HepG2 (cell line): Measurements from ENCODE around the gene CCDC142. TPM values are rescaled to one million over a fixed set of nuclear protein-coding genes. Genes with fewer than 3 reads are reported as not detected.

Experiments used
- ATAC-seq: fragments of 200-7000 bp; cut with Tn5 transposase; 3 replicates; pipeline ENCODE4 v1.9.1; 2020; ENCODE audit warnings: mild to moderate bottlenecking, moderate library complexity
- BruUV-seq: library from RNA; stranded (reverse); fragments of 400-500 nt; replicated peaks from 2 replicates; lab custom pipeline; 2021; lab: Mats Ljungman, UMichigan
- CTCF ChIA-PET: fragments of 300-600 bp; formaldehyde crosslinking; extraction: SDS; loops from one replicate; lab custom pipeline; 2021; ENCODE audit warnings: low total read pairs, inconsistent platforms, low intra/inter-chr PET ratio; lab: Yijun Ruan, JAX
- POLR2A ChIA-PET: fragments of 350-600 bp; sonication (Branson Sonifier 250); formaldehyde crosslinking; loops from one replicate; lab custom pipeline; 2020; ENCODE audit warnings: antibody characterized with exemption, inconsistent platforms; lab: Yijun Ruan, JAX
- DNase-seq: peaks from one replicate; pipeline ENCODE4 v3.0.0-alpha.2; 2015; ENCODE audit warnings: low spot score
- FAIRE-seq: peaks from 3 replicates; lab custom pipeline; 2011; peaks lifted over from hg19 to GRCh38; lab: Jason Lieb, UNC
- H2AFZ ChIP-seq: one replicate; pipeline ENCODE4 v1.6.1; 2011; ENCODE audit warnings: low read length, inconsistent platforms
- H3K27ac ChIP-seq: fragments of 300-600 bp; 3 replicates; pipeline ENCODE4 v1.8.0; 2011; ENCODE audit warnings: mixed run types, mild to moderate bottlenecking, mixed read lengths, low read length, inconsistent platforms; ENCODE audit not compliant: insufficient read depth; ENCODE audit errors: extremely low read length
- H3K27me3 ChIP-seq, 2 experiments: fragments of 200-600 bp in 1 of 2; 2 replicates in 1 of 2; 3 replicates in 1 of 2; pipeline versions ENCODE4 v1.6.0 to v1.8.0; 2011; ENCODE audit warnings: low read length in 2 of 2, mild to moderate bottlenecking in 2 of 2, moderate library complexity in 2 of 2, inconsistent platforms in 1 of 2; ENCODE audit not compliant: insufficient read depth in 2 of 2, control insufficient read depth in 1 of 2
- H3K36me3 ChIP-seq, 2 experiments: fragments of 200-600 bp in 1 of 2; replicated peaks in 1 of 2; 2 replicates in 1 of 2; 3 replicates in 1 of 2; pipeline versions ENCODE4 v1.5.1 to v1.8.0; 2011; ENCODE audit warnings: low read length in 2 of 2, inconsistent platforms in 1 of 2; ENCODE audit not compliant: insufficient read depth in 2 of 2, control insufficient read depth in 1 of 2
- H3K4me1 ChIP-seq: 2 replicates; pipeline ENCODE4 v1.5.1; 2012; ENCODE audit warnings: low read length, inconsistent platforms; ENCODE audit not compliant: insufficient read depth
- H3K4me2 ChIP-seq: 2 replicates; pipeline ENCODE4 v1.6.0; 2011; ENCODE audit warnings: low read depth, low read length, inconsistent platforms
- H3K4me3 ChIP-seq, 3 experiments: fragments of 200-600 bp in 1 of 3; sonication (generic), shearing (Covaris generic) in 1 of 3; replicated peaks in 1 of 3; 2 replicates each; pipeline ENCODE4 v1.5.1; 2011 to 2016; ENCODE audit warnings: low read length in 3 of 3, inconsistent platforms in 2 of 3, low read depth in 2 of 3, mild to moderate bottlenecking in 2 of 3, control low read depth in 1 of 3, mixed read lengths in 1 of 3; ENCODE audit not compliant: insufficient read depth in 1 of 3
- H3K79me2 ChIP-seq: one replicate; pipeline ENCODE4 v1.6.1; 2011; ENCODE audit warnings: low read length, inconsistent platforms; ENCODE audit not compliant: insufficient read depth
- H3K9ac ChIP-seq: 2 replicates; pipeline ENCODE4 v1.6.0; 2011; ENCODE audit warnings: mild to moderate bottlenecking, low read depth, low read length, inconsistent platforms; ENCODE audit not compliant: insufficient read depth
- H3K9me3 ChIP-seq: 2 replicates; pipeline ENCODE4 v1.5.1; 2012; ENCODE audit warnings: mild to moderate bottlenecking, low read length
- H4K20me1 ChIP-seq: 2 replicates; pipeline ENCODE4 v1.6.0; 2011; ENCODE audit warnings: inconsistent platforms, mild to moderate bottlenecking, low read length, moderate library complexity; ENCODE audit not compliant: insufficient read depth
- ARNT2 ChIP-seq: sonication (generic); formaldehyde crosslinking; IDR thresholded peaks from 2 replicates; pipeline ENCODE4 v1.8.0; 2022; ENCODE audit warnings: mild to moderate bottlenecking, low read depth, missing genetic modification reagents, moderate library complexity
- PHF5A ChIP-seq: IDR thresholded peaks from one replicate; pipeline ENCODE4 v1.6.1; 2018; ENCODE audit warnings: low read depth, missing genetic modification reagents; ENCODE audit not compliant: unreplicated experiment
- POLR2A ChIP-seq, 2 experiments: IDR thresholded peaks; 2 replicates each; pipeline ENCODE4 v1.6.1; 2011; ENCODE audit warnings: low read depth in 2 of 2, low read length in 2 of 2, mild to moderate bottlenecking in 1 of 2, moderate library complexity in 1 of 2; ENCODE audit not compliant: insufficient read depth in 1 of 2
- POLR2AphosphoS5 ChIP-seq: IDR thresholded peaks from 2 replicates; pipeline ENCODE4 v1.6.1; 2012; ENCODE audit warnings: low read depth, low read length
- SAP130 ChIP-seq: IDR thresholded peaks from 2 replicates; pipeline ENCODE4 v1.6.1; 2016; ENCODE audit warnings: low read depth
- ZNF674 ChIP-seq: sonication (generic); formaldehyde crosslinking; IDR thresholded peaks from 2 replicates; pipeline ENCODE4 v1.5.0; 2020; ENCODE audit warnings: low read depth, mild to moderate bottlenecking, missing genetic modification reagents
- WGBS: methylation state at CpG from one replicate; pipeline ENCODE4 v1.1.6; 2017; ENCODE audit warnings: low lambda C conversion rate; 5-methylcytosine and 5-hydroxymethylcytosine counted together
- in situ Hi-C: cut with HindIII; loops from 2 replicates; pipeline ENCODE4 v1.10.0; 2017; ENCODE audit warnings: low pct_unique_long_range_greater_than_20kb; ENCODE audit not compliant: extremely low pct_ligation_motif_present
- intact Hi-C: fragments of 100-400 bp; cut with micrococcal nuclease; formaldehyde crosslinking; loops from one replicate; pipeline ENCODE4 v1.10.0; 2022; ENCODE audit not compliant: unreplicated experiment
- polyA plus RNA-seq, 8 experiments: library from polyadenylated mRNA; depleted of rRNA in 3 of 8; stranded (reverse) in 7 of 8; unstranded in 1 of 8; fragments of >200 nt; fragmentation: Illumina TruSeq in 4 of 8; extraction: Trizol in 4 of 8; gene quantifications; 2 replicates each; pipeline versions ENCODE4 v1.2.1 to v1.2.3, GENCODE V29; 2011 to 2016; ENCODE audit warnings: low read depth in 4 of 8, missing spikeins in 1 of 8, mixed read lengths in 1 of 8; ENCODE audit not compliant: insufficient read depth in 1 of 8
- total RNA-seq, 5 experiments: library from RNA; depleted of rRNA; stranded (reverse); fragments of >200 nt; fragmentation: Illumina TruSeq; extraction: Trizol; gene quantifications; 2 replicates each; pipeline ENCODE4 v1.2.3, GENCODE V29; 2016; ENCODE audit warnings: low read depth in 1 of 5

CCDC142 gene
- total and polyA plus RNA-seq, 2 of the 13 experiments (the other 11 are each of a cell fraction or from before 2014, with no cell fraction given): 14.7 to 30.4 TPM

DNA sequence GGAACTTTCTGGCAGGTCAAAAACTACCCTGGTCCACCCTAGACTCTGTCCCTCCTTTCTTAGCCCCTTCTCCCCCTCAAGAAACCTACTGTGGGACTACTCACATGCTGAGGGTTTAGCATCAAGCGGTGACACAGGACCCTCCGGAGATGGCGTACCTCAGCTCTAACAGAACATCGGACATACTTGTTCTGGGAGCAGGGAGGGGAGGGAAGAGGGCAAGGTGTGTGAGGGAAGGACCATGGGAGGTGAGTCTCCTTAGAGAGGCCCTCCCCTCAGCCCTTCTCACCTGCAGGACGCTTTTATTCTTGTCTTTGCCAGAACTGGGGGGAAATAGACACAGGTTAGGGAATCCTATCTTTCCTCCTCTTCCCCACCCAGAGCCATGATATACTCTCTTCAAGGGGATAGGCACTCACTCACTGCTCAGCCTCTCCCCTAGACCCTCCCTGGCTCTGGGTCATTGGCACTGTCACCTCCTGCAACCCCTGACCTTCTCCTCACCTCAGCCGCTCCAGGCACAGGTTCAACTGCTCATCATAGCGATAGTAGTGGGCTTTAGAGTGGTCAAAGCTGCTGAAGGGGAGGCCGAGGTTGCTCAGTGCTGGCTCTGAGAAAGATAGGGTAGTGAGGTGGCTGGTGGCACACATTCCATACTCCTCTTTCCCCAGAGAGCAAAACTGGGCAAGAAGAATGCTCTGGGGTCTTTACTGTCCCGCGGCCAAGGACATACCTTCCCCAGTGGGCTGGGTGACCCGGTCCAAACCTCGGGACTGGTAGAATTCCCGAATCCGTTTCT, 22.8 kb upstream of the CCDC142 start (continued):
- no peak for TF ChIP-seq PHF5A (CRISPR knock-in tag)

DNA sequence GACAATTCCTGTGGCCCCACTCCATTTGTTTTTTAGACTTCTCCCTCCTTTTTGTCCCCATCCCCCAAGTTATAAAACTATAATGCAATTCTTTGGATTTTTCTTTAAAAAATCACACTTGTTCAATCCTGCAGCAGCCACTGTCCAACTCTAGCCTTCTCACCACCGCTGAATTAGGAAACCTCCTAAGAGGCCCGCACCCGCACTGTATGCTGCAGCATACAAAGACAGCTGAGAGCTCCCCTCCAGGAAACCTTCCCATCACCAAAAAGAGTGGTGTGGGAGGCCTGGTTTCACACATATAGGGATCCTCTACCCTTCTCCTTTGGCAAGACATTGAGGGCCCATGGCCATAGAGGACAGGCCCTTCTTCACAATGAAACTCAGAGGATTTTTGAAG, 21.8 kb upstream of the CCDC142 start:
- Histone ChIP-seq H4K20me1 (no peaks in the 10 kb centered on the region), H3K4me2 (peak overlapping the region; percentile 92), H3K9ac (peak overlapping the region; percentile 83; the same call in 1 of the 2 replicates), H3K27ac (peak overlapping the region; percentile 11), H3K9me3 (no peaks in the 10 kb centered on the region), H3K79me2 (peaks cover 51% of the 10 kb centered on the region), H3K27me3 (no peaks in the 10 kb centered on the region; a peak in 1 of 5 replicates), H2AFZ (no peak overlapping the region), H3K4me3 (peak overlapping the region; percentile 67 to 86 (median 82)), H3K36me3 (no peaks in the 10 kb centered on the region; a peak in 3 of 5 replicates), H3K4me1 (peaks cover 68% of the 10 kb centered on the region)
- ChIA-PET CTCF (interaction anchor here (2.9 kb wide), 1 partner anchor 21 kb away, joined by 20 read pairs; the partner anchor contains the start of genes CCDC142 and TTC31), POLR2A (interaction anchor here (0.8 to 16.5 kb wide), 15 partner anchors 8 to 75 kb away, joined by 3 to 795 read pairs (median 18); partner anchors contain the start of genes AUP1, CCDC142, DQX1 and HTRA2)
- 68% methylated on average over 3 of the region's 3 CpGs for WGBS
- intact Hi-C loops (no loop called here), in situ Hi-C loops (no loop called here)
- no peak for FAIRE-seq
- ATAC-seq: no peak
- BruUV-seq: no TSS peak
- DNase-seq: no peak
- no peak for TF ChIP-seq ARNT2 (CRISPR knock-in tag)
- peak; percentile 39 for TF ChIP-seq POLR2AphosphoS5
- TF ChIP-seq SAP130 (CRISPR knock-in tag): 0 out of 2 replicates have a peak, but pooled peaks have one; percentile 9
- no peak for TF ChIP-seq ZNF674 (CRISPR knock-in tag)
- peak in 1 of 2 experiments; percentile 5; a peak in 1 of 4 replicates for TF ChIP-seq POLR2A (IDR thresholded peaks at IDR 0.05; ENCODE audit: insufficient read depth in 1 of 2, low read depth in 2 of 2, low read length in 2 of 2)
